K562 (cell line): ENCODE results near the gene TFAP2B. TPM values are rescaled to one million over a fixed set of nuclear protein-coding genes. Genes with fewer than 3 reads are reported as not detected.

Experiments used
- ATAC-seq: fragments of 200-7000 bp; cut with Tn5 transposase; 3 replicates; pipeline ENCODE4 v1.9.1; 2020; ENCODE audit warnings: moderate library complexity
- BruUV-seq: library from RNA; stranded (reverse); fragments of 400-500 nt; replicated peaks from 2 replicates; lab custom pipeline; 2021; lab: Mats Ljungman, UMichigan
- CTCF ChIA-PET: fragments of 300-600 bp; formaldehyde crosslinking; extraction: SDS; loops from one replicate; lab custom pipeline; 2021; ENCODE audit warnings: low intra/inter-chr PET ratio; lab: Yijun Ruan, JAX
- POLR2A ChIA-PET: fragments of 300-600, 350-650 bp; sonication (Branson Sonifier 250); formaldehyde crosslinking; extraction: SDS; loops from one replicate; lab custom pipeline; 2021; ENCODE audit warnings: antibody characterized with exemption, inconsistent platforms; lab: Yijun Ruan, JAX
- DNase-seq, 4 experiments: peaks; one replicate each; pipeline versions ENCODE4 v3.0.0 to v3.0.0-alpha.2; 2011 to 2018; ENCODE audit warnings: low spot score in 3 of 4, mixed read lengths in 3 of 4; ENCODE audit errors: extremely low read depth in 1 of 4
- FAIRE-seq: peaks from 2 replicates; lab custom pipeline; 2011; peaks lifted over from hg19 to GRCh38; lab: Jason Lieb, UNC
- H2AFZ ChIP-seq: 2 replicates; pipeline ENCODE4 v1.6.0; 2011; ENCODE audit warnings: low read depth, low read length, control low read depth, inconsistent platforms
- H3K27ac ChIP-seq: fragments of 200-600 bp; 3 replicates; pipeline ENCODE4 v1.8.0; 2011; ENCODE audit warnings: low read depth, mild to moderate bottlenecking, control low read depth, inconsistent platforms, low read length, moderate library complexity, mixed read lengths; ENCODE audit errors: extremely low read depth
- H3K27me3 ChIP-seq, 2 experiments: fragments of 300-600 bp in 1 of 2; 2 replicates in 1 of 2; 3 replicates in 1 of 2; pipeline versions ENCODE4 v1.6.0 to v1.8.0; 2011; ENCODE audit warnings: inconsistent platforms in 2 of 2, low read length in 2 of 2, mild to moderate bottlenecking in 1 of 2, mixed read lengths in 1 of 2, moderate library complexity in 1 of 2; ENCODE audit not compliant: control insufficient read depth in 2 of 2, insufficient read depth in 2 of 2
- H3K36me3 ChIP-seq: fragments of 300-600 bp; 3 replicates; pipeline ENCODE4 v1.8.0; 2011; ENCODE audit warnings: mild to moderate bottlenecking, low read length, inconsistent platforms; ENCODE audit not compliant: control insufficient read depth, insufficient read depth
- H3K4me1 ChIP-seq, 2 experiments: fragments of 200-600 bp in 1 of 2; replicated peaks in 1 of 2; 2 replicates in 1 of 2; 3 replicates in 1 of 2; pipeline versions ENCODE4 v1.5.1 to v1.8.0; 2011; ENCODE audit warnings: inconsistent platforms in 2 of 2, low read length in 2 of 2, mild to moderate bottlenecking in 1 of 2, mixed read lengths in 1 of 2, moderate library complexity in 1 of 2; ENCODE audit not compliant: control insufficient read depth in 2 of 2, insufficient read depth in 2 of 2
- H3K4me2 ChIP-seq: 2 replicates; pipeline ENCODE4 v1.6.1; 2011; ENCODE audit warnings: low read length, control low read depth, inconsistent platforms, mixed read lengths; ENCODE audit not compliant: insufficient read depth
- H3K4me3 ChIP-seq: fragments of 200-600 bp; sonication (generic), shearing (Covaris generic); 2 replicates; pipeline ENCODE4 v1.5.1; 2016; ENCODE audit warnings: control low read depth, inconsistent platforms
- H3K79me2 ChIP-seq: fragments of 200-600 bp; 3 replicates; pipeline ENCODE4 v1.8.0; 2011; ENCODE audit warnings: low read length, inconsistent platforms; ENCODE audit not compliant: control insufficient read depth, insufficient read depth
- H3K9ac ChIP-seq, 2 experiments: 2 replicates each; pipeline versions ENCODE4 v1.6.0 to v1.6.1; 2011; ENCODE audit warnings: low read depth in 2 of 2, low read length in 2 of 2, control low read depth in 1 of 2, inconsistent platforms in 1 of 2, mild to moderate bottlenecking in 1 of 2, mixed read lengths in 1 of 2; ENCODE audit not compliant: insufficient read depth in 1 of 2
- H3K9me1 ChIP-seq: one replicate; pipeline ENCODE4 v1.6.0; 2011; ENCODE audit warnings: inconsistent platforms, mild to moderate bottlenecking, low read length, moderate library complexity; ENCODE audit not compliant: control insufficient read depth, insufficient read depth
- H3K9me3 ChIP-seq: replicated peaks from 2 replicates; pipeline ENCODE4 v1.5.1; 2011; ENCODE audit warnings: low read depth, low read length, inconsistent platforms; ENCODE audit not compliant: control insufficient read depth, insufficient read depth
- H4K20me1 ChIP-seq: replicated peaks from 2 replicates; pipeline ENCODE4 v1.6.1; 2011; ENCODE audit warnings: low read length, inconsistent platforms, mixed read lengths; ENCODE audit not compliant: control insufficient read depth, insufficient read depth
- C11orf30 ChIP-seq: fragments of 450-650 bp; IDR thresholded peaks from 2 replicates; pipeline ENCODE4 v1.6.1; 2016; ENCODE audit warnings: low read depth, mild to moderate bottlenecking
- CHD1 ChIP-seq: fragments of 200-600 bp; sonication (generic); IDR thresholded peaks from one replicate; pipeline ENCODE4 v1.6.1; 2012; ENCODE audit warnings: mild to moderate bottlenecking, moderate library complexity, low read length, inconsistent platforms
- MAZ ChIP-seq, 2 experiments: fragments of 450-650 bp in 1 of 2; sonication (generic) in 1 of 2; formaldehyde crosslinking; IDR thresholded peaks in 1 of 2; conservative IDR thresholded peaks in 1 of 2; 2 replicates each; pipeline versions ENCODE4 v1.4.0 to v1.5.0; 2020; ENCODE audit warnings: mild to moderate bottlenecking in 1 of 2, missing genetic modification reagents in 1 of 2
- NFIC ChIP-seq: fragments of 450-650 bp; IDR thresholded peaks from 2 replicates; pipeline ENCODE4 v1.6.1; 2017; ENCODE audit warnings: mild to moderate bottlenecking, inconsistent platforms
- NFYB ChIP-seq: IDR thresholded peaks from 2 replicates; pipeline ENCODE4 v1.6.1; 2011; ENCODE audit warnings: mild to moderate bottlenecking, moderate library complexity; ENCODE audit not compliant: insufficient read length; ENCODE audit errors: extremely low read depth
- NR3C1 ChIP-seq: sonication (generic); formaldehyde crosslinking; IDR thresholded peaks from 2 replicates; pipeline ENCODE4 v1.8.1; 2022; ENCODE audit warnings: missing genetic modification reagents
- RNF219 ChIP-seq: fragments of 250-450 bp; sonication (Bioruptor Pico); IDR thresholded peaks from 2 replicates; pipeline ENCODE4 v1.5.0; 2022; ENCODE audit warnings: mild to moderate bottlenecking
- RREB1 ChIP-seq: fragments of 250-450 bp; sonication (Bioruptor Pico); IDR thresholded peaks from 2 replicates; pipeline ENCODE4 v1.4.0; 2020
- TBP ChIP-seq: optimal IDR thresholded peaks from 2 replicates; pipeline ENCODE3; 2011; ENCODE audit warnings: low read depth, low read length, improper control_type of control experiment
- TSC22D4 ChIP-seq: fragments of 450-650 bp; IDR thresholded peaks from 2 replicates; pipeline ENCODE4 v1.6.1; 2016; ENCODE audit warnings: missing genetic modification characterization, missing biosample characterization, control low read depth
- ZBED1 ChIP-seq: IDR thresholded peaks from 2 replicates; pipeline ENCODE4 v1.6.1; 2014
- ZBTB1 ChIP-seq: sonication (generic); formaldehyde crosslinking; IDR thresholded peaks from 2 replicates; pipeline ENCODE4 v1.8.1; 2023; ENCODE audit warnings: missing genetic modification reagents, low read depth, mild to moderate bottlenecking, borderline replicate concordance
- ZNF41 ChIP-seq: fragments of 250-450 bp; sonication (Bioruptor Pico); conservative IDR thresholded peaks from 2 replicates; pipeline ENCODE4 v1.4.0; 2020; ENCODE audit warnings: mild to moderate bottlenecking
- WGBS: fragments of 100-300 bp; shearing (Covaris generic); methylation state at CpG from one replicate; pipeline ENCODE4 v1.1.6; 2016; ENCODE audit warnings: low coverage, mixed read lengths; ENCODE audit not compliant: insufficient coverage; ENCODE audit errors: missing lambda C conversion rate; 5-methylcytosine and 5-hydroxymethylcytosine counted together
- in situ Hi-C: fragments of 300-500 bp; cut with MboI; formaldehyde crosslinking; loops from 4 replicates; pipeline ENCODE4 v1.15.0; 2018; ENCODE audit warnings: inconsistent platforms, mixed read lengths
- intact Hi-C: fragments of 100-400 bp; cut with micrococcal nuclease; formaldehyde crosslinking; loops from 2 replicates; pipeline ENCODE4 v1.14.2; 2022
- polyA plus RNA-seq, 8 experiments: library from polyadenylated mRNA; depleted of rRNA in 4 of 8; stranded (reverse) in 5 of 8; unstranded in 3 of 8; fragments of >200 nt; fragmentation: Nextera tagmentation in 2 of 8; fragmentation: Illumina TruSeq in 1 of 8; extraction: Ambion mirVana in 2 of 8; extraction: Trizol in 1 of 8; gene quantifications; 2 replicates each; pipeline versions ENCODE4 v1.2.1 to v1.2.3, GENCODE V29; 2011 to 2014; ENCODE audit warnings: inconsistent platforms in 1 of 8, missing spikeins in 1 of 8
- total RNA-seq, 7 experiments: library from RNA; depleted of rRNA in 6 of 7; stranded (reverse); fragments of >200 nt in 6 of 7; fragmentation: Illumina TruSeq in 2 of 7; extraction: Trizol in 2 of 7; gene quantifications; 2 replicates each; pipeline versions ENCODE4 v1.2.1 to v1.2.3, GENCODE V29; 2011 to 2021; ENCODE audit warnings: low replicate concordance in 1 of 7

The TFAP2B gene
- total and polyA plus RNA-seq, 9 of the 15 experiments (the other 6 are each of a cell fraction or from before 2014, with no cell fraction given), result not detected

GRCh38 chr6:50840811-50841192 lies 22.1 kb downstream of the TFAP2B start (continued):
- TF ChIP-seq MAZ (CRISPR knock-in tag; conservative IDR thresholded peaks at IDR 0.05 in 1 of 2, IDR thresholded peaks at IDR 0.05 in 1 of 2), result no peak
- TF ChIP-seq RREB1 (CRISPR knock-in tag), result no peak
- TF ChIP-seq ZNF41, result no peak
- TF ChIP-seq CHD1, result no peak
- TF ChIP-seq, all 486 proteins: peak for 0

- POLR2A ChIA-PET, result no interaction called here
- no peak for ATAC-seq
Measured at GRCh38 chr6:50842446-50842845, 23.8 kb downstream of the TFAP2B start.

More at GRCh38 chr6:50842446-50842845, 23.8 kb downstream of the TFAP2B start:
- no TSS peak for BruUV-seq
- WGBS, result 68% methylated on average over 7 of the region's 7 CpGs
- Histone ChIP-seq H3K9me1 (no peaks in the 10 kb centered on the region), H3K9ac (no peak overlapping the region), H2AFZ (no peak overlapping the region), H3K79me2 (no peaks in the 10 kb centered on the region), H3K4me2 (no peak overlapping the region), H3K9me3 (no peaks in the 10 kb centered on the region), H3K27ac (no peak overlapping the region), H3K36me3 (no peaks in the 10 kb centered on the region), H3K4me1 (peaks cover 0 to 12% of the 10 kb centered on the region in 2 experiments; a peak in 2 of 5 replicates), H3K4me3 (no peak overlapping the region), H4K20me1 (no peaks in the 10 kb centered on the region), H3K27me3 (no peaks in the 10 kb centered on the region)
- TF ChIP-seq C11orf30 (no peak), RNF219 (CRISPR knock-in tag) (no peak), NFIC (no peak), CHD1 (no peak), NR3C1 (no peak), ZBED1 (no peak), NFYB (no peak), TSC22D4 (tag) (no peak), TBP (no peak), ZBTB1 (no peak)
- DNase-seq (no peak), FAIRE-seq (no peak)
- intact Hi-C loops, result no loop called here
- in situ Hi-C loops, result no loop called here
- CTCF ChIA-PET, result no interaction called here
